LNCaP clone FGC (cell line): ENCODE data around the gene CCDC12.

Source experiments
- DNase-seq: peaks from one replicate; pipeline ENCODE4 v3.0.0-alpha.2; 2011; ENCODE audit warnings: low read depth
- H3K4me3 ChIP-seq: 2 replicates; pipeline ENCODE4 v1.5.1; 2011; ENCODE audit warnings: mild to moderate bottlenecking, low read depth, low read length, control low read depth
- CTCF ChIP-seq: IDR thresholded peaks from 2 replicates; pipeline ENCODE4 v1.5.1; 2012; ENCODE audit warnings: mild to moderate bottlenecking; ENCODE audit not compliant: control insufficient read depth, insufficient read depth; ENCODE audit errors: extremely low read depth

Gene CCDC12

DNA sequence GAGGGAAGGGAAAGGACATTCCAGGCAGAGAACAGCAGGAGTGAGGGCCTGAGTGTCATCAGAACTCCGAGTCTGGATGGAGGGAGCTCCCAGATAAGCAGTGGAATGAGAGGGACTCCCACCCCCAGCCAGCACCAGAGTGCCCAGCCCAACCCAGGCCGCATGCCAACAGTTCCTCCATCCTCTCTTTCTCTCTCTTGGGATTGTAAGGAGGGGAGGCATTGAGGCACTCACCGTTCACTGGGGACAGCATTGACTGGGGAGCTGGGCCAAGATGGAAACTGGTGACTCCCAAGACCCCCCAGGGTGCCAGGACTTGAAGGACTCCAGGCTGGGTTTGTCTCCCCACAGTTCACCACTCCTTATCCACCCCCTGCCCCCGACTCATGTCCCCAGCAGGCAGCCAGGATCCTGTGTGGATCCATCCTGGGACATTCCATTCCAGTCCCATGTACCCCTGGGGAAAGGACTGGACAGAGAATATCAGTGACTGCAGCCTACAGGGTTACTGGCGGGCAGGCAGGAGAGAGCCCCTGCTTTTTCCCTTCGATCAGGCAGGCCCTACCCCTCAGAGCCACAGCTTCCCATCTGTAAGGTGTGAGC is 83.3 kb downstream of the CCDC12 start:
- no peak for DNase-seq
- H3K4me3 ChIP-seq, result peak overlapping the region; percentile 40
- no peak for TF ChIP-seq CTCF

GRCh38 chr3:46892285-46893145 is 84.0 kb downstream of the CCDC12 start:
- peak overlapping the region; percentile 40 for H3K4me3 ChIP-seq
- peak; percentile 73 for DNase-seq
- peak; percentile 26; the same call in 1 of the 2 replicates for TF ChIP-seq CTCF

- H3K4me3 ChIP-seq, result no peak overlapping the region
- no peak for DNase-seq
- no peak for TF ChIP-seq CTCF
Measured at GRCh38 chr3:46891132-46891531, 85.4 kb downstream of the CCDC12 start.

DNA sequence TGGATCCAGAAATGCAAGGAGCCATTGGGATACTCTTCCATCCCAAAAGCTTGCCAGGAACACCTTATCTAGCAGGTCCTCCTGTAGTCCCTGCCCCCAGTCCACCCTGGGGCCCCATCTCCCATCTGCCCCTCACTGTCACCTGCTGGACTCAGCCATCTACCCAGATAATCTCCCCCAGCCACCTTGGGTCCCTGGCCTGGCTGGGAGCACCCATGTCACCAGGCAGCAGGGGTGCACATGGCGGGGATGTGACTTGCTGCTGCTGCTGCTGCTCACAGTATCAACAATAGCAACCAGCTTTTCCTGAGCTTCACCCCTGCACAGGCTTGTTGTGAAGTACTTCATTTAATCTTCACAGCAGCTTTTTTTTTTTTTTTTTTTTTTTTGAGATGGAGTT is 86.4 kb downstream of the CCDC12 start:
- H3K4me3 ChIP-seq, result no peak overlapping the region
- TF ChIP-seq CTCF, result no peak
- DNase-seq, result no peak

DNA sequence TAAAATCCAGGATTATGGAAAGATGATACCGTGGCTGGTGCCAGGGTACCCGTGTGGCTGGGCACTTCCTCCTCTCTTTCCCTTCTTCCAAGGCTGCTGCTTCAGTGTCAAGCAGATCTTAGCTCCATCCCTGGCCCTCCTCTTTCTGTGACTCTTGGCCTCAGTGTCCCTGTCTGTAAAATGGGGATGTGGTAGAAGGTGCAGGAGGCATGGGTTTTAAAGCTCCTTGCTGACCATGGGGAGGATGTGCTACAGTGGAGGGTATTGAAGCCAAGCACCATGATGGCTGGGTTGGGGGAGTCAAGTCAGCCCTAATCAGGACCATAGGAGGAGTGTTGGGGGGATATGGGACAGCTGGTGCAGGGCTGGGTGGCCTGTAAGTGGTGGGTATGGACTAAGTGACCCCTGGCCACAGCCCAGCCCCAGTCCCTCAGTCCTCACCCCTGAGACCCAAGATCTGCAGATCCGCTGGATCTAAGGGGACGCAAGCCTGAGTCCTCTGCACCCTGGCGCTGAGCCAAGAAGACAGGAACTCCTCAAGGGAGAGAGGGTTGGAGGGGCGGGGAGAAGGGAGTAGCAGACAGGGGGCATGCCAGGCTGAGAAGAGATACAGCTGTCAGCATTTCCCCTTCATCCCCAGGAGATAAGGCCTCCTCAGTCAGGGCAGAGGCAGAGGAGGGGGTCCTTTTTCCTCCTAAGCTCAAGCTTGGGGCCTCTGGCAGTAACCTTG is 87.0 kb downstream of the CCDC12 start:
- DNase-seq, result no peak
- no peak overlapping the region for H3K4me3 ChIP-seq
- TF ChIP-seq CTCF, result no peak

DNA sequence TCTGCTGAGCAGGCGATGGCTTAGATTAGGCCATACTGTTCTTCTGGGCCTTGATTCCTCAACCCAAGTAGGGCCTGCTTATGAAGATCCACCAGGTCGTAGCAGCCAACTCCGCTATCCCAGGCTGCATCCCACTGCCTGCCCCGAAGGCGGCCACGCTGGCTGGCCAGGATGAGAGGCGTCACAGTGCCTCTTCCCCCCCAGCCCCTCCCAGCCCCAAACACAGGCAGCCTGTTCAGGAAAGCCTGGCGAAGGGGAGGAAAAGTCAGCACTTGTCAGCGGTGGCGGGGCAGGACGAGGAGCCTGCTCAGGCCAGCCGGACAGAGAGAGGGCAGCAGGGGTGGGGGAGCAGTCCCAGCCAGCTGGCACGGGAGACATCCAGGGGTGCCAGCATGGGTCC is 87.8 kb downstream of the CCDC12 start:
- no peak overlapping the region for H3K4me3 ChIP-seq
- no peak for TF ChIP-seq CTCF
- DNase-seq, result no peak
